PC-9 (cell line): ENCODE measurements around the gene LIMA1.

Source experiments
- CTCF ChIP-seq: fragments of 200-600 bp; sonication (generic); conservative IDR thresholded peaks from 2 replicates; pipeline ENCODE4 v1.6.1; 2017; ENCODE audit warnings: mixed run types, antibody characterized with exemption, mild to moderate bottlenecking, moderate library complexity
- EZH2 ChIP-seq: fragments of 200-600 bp; sonication (generic); IDR thresholded peaks from 2 replicates; pipeline ENCODE4 v1.8.0; 2017; ENCODE audit warnings: antibody characterized with exemption, low read depth

- no peak for TF ChIP-seq CTCF
- TF ChIP-seq EZH2: no peak
These were observed 52.0 kb downstream of the LIMA1 start for GRCh38 chr12:50231346-50231745.
